CD4-positive, alpha-beta T cell treated with Interferon gamma for 1 hour (primary cell): ENCODE measurements around the gene CD163.
"Not testable (repeated sequence)": the region's sequence is repeated elsewhere in the genome, so short reads cannot be mapped to it uniquely, and the experiment has no call there.

Experiments
- DNase-seq: peaks from one replicate; pipeline ENCODE4 v3.0.0-alpha.2; 2020

The CD163 gene

DNA sequence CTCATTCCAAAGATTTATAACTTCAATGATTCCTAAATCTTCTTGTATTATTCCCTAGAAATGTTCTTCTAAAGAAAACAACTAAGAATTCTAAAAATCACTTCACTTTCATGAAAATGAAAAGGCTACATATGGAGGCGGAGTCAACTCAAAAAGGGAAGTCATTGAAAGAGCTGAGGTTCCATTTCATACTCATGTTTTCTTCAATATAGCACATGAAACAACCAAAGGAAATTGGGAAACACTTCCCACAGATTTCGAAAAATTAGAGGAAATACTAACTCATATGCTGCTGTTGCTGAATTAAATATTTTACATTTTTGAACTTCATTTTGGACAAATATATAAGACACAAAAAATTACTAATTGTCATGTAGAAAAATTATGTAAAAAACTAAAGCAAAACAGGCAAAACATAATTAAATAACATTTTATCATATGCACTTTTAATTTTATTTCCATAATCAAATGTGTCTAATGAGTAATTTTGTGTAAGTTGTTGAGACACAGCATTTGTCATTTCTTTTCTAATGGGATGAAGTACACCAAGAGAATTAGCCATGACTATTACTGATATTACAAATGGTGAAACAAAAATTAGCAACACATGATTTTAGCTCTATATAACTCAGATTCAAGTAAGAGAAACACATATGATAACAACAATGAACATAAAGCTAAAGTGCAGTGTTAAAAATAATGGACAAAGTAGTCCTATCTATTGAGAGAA, at the start of gene CD163:
Gene CD163 (minus strand): TSS at position 92 of the 730 bp plus-strand sequence. CDS start 87 bp downstream, at position 5.
- no peak for DNase-seq

DNA sequence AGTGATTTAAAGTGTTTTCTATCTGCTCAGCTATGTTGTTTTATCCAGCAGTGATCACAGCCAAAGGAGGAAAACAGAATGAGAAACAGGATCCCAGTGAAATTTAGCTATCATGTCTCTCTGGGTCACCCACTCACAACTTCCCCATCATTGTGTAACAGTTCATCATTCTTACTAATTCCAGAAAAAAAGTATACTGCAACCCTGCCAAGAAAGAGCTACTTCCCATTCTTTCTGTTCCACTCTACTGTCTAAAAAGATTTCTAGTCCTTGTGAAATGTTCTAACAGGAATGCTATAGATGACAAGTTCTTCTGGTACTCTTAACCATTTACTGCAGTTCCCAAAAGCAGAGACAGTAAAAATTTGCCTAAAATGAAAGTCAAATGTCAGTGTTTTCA, 39.2 kb upstream of the CD163 start:
- no peak for DNase-seq

DNA sequence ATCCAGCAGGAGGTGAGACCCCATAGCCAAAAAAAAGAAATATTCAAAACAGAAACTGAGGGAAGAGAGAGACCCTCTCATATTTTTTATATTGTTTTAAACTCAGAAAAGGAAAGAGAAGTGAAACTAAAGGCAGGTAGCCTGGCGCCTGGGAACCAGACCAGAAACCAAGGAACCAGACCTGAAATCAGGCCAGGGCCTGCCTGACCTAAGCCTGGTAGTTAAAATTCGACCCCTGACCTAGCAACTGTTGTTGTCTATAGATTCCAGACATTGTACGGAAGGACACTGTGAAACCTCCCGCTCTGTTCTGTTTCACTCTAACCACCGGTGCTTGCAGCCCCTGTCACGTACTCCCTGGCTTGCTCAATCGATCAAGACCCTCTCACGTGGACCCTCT, 38.5 kb upstream of the CD163 start:
- no peak for DNase-seq

DNA sequence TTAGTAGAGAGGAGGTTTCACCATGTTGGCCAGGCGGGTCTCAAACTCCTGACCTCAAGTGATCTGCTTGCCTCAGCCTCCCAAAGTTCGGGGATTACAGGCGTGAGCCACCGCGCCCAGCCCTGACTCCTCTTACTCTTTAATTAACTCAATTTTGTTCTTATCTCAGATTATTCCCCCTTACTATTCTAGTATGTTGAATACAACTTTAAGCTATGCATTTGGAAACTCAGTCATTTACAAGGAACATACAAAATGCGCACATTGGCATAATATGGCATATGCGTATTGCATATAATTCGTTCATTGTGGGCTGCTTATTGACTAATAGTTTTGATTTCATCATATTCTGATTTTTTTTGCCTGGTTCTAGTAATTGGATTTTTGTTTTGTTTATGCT, 10.8 kb upstream of the CD163 start:
- no peak for DNase-seq

DNA sequence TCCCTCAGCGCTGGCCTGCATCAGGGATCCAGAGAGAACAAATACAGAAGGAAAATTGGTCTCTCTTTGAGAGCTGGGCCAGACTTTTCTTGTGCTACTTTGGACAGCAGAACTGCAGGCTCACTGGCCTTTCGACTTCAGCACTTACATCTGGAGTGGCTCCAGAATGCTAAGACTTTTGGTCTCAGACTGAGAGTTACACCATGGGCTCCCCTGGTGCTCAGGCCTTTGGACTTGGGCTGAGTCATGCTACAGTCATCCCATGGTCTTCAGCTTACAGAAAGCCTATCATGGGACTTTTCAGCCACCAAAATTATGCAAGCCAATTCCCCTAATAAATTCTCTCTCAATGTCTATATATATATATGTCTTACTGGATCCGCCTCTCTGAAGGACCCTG, 9.0 kb upstream of the CD163 start:
- peak; percentile 42 for DNase-seq

DNA sequence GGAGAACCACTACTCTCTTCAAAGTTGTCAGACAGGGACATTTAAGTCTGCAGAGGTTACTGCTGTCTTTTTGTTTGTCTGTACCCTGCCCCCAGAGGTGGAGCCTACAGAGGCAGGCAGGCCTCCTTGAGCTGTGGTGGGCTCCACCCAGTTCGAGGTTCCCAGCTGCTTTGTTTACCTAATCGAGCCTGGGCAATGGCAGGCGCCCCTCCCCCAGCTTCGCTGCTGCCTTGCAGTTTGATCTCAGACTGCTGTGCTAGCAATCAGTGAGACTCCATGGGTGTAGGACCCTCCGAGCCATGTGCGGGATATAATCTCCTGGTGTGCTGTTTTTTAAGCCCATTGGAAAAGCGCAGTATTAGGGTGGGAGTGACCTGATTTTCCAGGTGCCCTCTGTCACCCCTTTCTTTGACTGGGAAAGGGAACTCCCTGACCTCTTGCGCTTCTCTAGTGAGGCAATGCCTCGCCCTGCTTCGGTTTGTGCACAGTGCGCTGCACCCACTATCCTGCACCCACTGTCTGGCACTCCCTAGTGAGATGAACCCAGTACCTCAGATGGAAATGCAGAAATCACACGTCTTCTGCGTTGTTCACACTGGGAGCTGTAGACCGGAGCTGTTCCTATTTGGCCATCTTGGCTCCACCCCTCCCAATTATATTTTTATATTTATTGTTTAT, 6.4 kb upstream of the CD163 start:
- not testable (repeated sequence) for DNase-seq

DNA sequence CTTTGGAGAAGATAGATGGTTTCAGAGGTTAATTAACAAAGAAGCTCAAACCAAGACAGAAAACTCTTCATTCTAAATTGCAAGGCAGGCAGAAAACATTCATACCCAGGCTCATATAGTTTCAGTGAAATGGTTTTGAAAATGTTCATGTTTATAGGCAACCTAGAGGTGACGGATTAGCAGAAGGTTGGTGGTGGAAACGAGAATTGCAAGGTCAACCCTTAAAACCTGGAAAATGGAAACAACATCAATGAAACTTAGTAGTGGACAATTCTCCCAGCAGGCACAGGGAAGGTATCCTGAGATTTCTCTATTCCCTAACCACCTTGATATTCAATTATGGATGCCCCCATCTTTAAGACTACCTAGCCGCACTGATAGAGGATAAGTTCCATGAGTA, 965 bp downstream of the CD163 start:
- DNase-seq: no peak

DNA sequence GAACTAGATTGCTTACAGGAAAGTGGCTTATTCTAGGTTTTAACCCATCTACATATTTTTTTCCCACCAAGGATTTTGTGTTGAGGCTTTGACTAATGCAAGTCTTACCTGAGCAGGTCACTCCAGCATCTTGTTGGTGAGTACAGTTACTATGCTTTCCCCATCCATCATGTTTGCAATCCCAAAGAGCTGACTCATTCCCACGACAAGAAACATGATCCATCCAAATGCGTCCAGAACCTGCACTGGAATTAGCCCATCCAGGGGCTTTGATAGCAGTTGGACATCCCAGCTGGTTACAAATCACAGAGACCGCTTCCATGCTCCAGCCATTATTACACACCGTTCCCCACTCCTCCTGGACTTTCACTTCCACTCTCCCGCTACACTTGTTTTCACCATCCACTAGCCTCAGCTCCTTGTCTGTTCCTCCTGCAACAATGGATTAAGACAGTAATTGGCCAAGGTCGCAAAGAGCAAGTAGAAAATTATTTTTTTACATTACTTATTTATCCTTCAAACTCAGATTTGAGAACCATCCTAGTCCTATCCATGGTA, 2.5 kb downstream of the CD163 start:
- DNase-seq: no peak

DNA sequence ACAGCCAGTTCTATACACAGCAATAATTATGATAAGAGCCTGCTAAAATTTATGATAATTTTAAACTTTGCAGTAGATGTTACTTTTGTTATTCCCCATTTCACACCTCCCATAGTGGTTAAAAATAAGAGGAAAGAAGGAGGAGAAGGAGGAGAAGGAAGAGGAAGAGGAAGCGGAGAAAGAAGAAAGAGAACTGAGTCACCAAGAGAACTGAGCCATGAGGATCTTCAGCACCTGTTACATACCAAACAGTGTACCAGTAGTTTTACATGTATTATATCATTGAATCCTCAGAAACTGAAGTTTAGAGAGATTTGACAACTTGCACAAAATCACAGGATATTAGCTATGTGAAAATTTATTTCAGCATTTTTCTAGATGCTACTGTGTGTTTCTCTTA, 3.9 kb downstream of the CD163 start:
- no peak for DNase-seq

DNA sequence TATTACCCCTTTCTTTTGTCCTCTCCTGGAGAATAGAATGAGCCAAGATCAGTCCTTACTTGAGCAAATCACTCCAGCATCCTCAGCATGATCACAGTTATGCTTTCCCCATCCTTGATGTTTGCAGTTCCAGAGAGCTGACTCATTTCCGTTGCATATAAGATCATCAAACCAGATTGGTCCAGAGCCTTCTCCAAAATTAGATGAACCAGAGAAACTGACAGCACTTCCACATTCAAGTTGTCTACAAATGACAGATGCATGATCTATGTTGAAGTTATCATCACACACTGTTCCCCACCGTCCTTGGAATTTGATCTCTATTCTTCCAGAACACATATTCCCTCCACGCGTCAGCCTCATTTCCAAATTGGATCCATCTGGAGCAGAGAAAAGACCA, 4.8 kb downstream of the CD163 start:
- no peak for DNase-seq

DNA sequence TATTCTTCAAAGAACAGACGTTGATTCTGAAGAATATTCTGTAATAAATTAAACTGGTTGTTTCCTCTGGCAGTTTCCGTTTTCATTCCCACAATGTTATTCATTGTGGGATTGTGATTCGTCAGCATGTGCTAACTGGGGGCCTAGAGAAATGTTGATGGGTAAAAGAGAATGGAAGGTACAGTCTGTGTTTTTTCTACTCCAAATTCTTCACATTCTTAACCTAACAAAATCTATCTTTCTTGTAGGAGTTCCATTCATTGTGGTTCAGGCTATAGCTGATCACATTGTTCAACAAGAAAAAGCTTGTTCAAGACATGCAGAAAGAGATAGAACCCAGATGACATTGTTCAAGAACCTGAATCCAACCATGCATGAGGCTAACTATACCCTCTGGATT, 5.9 kb downstream of the CD163 start:
- no peak for DNase-seq

DNA sequence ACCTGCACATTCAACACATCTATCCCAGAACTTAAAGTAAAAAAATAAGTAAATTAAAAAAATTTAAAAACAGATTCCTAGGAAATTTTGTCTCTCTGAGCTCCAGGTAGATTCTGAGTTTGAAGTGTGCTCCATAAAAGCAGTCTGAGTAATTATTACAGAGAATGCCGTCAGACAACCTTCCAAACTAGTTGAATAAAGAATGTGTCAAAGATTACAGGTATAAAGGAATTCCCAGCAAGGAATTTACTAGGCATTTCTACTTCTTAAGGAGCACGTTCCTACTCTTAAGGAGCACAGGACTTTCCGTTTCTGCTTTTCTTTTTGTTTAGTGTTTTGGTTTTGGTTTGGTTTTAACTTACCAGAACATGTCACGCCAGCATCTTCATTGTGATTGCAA, 7.1 kb downstream of the CD163 start:
- no peak for DNase-seq

DNA sequence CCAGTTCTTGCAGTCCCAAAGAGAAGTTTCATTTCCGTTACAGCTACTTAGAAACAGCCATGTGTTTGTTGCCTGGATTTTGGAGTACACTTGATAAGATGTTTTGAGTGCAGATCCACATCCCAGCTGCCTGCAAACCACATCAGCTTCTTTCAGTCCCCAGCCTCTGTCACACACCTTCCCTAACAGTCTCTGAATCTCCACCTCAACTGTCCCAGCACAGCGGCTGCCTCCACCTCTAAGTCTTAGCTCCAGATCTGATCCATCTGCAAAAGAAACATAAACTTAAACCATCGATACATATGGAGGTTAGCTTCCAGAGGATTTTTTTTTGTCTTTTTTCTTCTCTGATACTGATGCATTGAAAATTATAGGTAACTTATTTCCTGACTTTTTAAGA, 8.4 kb downstream of the CD163 start:
- no peak for DNase-seq

DNA sequence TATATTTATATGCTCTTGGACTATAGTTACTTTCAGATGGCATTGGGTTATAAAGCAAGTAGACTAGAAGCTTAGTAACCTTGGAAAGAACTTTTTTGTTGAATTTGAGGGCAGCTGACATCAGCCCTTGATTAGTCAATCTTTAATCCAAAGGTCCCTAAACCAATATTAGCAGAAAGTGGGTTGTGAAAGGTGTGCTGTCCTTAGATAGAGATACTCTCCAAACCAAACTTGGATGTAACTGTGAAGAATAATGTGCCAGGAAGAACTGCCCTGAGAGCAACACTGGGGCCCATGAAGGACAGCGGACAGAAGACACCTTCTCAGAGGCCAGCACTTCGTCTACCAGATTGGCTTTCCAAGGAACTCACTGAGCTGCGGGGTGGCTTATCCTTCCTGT, 10.6 kb downstream of the CD163 start:
- no peak for DNase-seq

DNA sequence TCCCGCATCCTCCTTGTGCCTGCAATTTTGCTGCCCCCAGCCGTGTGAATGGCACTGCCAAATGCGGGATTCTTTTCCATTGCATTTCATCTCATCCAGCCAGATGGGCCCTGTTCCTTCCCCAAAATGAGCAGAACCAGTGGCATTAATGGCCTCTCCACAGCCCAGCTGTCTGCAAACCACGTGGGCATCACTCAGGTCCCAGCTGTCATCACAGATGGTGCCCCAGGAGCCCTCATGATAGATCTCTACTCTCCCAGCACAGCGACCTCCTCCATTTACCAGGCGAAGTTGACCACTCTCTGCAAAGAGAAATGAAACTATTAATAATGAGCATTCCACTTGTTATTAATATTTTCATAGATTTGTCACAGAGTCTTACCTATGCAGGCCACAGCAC, 17.1 kb downstream of the CD163 start:
- DNase-seq: no peak

DNA sequence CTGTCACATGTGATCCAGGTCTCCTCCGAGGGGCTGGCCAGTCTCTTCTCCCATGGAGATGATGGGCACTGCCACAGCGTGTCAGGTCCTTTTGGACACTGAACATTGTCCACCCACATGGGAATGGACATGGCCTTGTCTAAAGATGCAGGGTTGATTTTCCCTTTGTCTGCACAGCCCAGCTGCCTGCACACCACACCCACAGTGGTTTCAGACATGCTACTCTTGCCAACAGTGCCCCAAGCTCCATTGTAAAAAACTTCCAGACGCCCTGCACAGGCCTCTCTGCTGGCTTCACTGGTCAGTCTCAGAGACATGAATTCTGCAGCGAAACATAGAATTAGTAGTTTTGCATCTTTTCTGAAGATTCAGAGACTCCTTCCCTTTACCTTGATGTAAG, 18.5 kb downstream of the CD163 start:
- no peak for DNase-seq

DNA sequence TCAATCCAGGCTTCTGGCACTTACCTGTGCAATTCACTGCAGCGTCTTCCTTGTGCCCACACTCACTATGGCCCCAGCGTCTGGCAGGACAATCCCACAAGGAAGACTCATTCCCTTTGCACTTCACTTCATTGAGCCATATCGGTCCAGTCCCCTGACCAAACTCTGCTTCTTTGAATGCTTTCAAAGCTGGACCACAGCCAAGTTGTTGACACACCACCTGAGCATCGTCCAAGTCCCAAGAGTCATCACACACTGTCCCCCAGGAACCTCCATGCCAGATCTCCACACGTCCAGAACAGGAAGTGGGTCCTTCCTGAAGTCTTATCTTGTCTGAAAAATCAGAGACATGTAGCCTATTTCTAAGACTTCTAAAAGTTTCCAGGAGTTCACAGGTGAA, 20.2 kb downstream of the CD163 start:
- no peak for DNase-seq

DNA sequence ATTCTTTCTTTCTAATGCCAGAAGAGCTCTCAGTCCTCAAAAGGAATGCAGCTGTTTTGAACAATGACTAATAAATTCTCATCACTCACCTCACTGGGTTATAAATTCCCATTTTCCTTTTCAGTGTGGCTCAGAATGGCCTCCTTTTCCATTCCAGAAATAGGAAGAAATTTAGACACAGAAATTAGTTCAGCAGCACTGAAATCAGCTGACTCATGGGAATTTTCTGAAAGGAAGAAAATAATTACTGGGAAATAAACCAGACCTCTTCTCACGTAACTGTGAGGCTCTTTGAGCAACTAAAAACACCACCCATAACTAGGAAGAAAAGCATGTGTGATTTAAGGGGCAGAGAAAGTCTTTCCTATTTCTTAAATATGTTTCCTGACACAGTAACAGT, 23.8 kb downstream of the CD163 start:
- no peak for DNase-seq

DNA sequence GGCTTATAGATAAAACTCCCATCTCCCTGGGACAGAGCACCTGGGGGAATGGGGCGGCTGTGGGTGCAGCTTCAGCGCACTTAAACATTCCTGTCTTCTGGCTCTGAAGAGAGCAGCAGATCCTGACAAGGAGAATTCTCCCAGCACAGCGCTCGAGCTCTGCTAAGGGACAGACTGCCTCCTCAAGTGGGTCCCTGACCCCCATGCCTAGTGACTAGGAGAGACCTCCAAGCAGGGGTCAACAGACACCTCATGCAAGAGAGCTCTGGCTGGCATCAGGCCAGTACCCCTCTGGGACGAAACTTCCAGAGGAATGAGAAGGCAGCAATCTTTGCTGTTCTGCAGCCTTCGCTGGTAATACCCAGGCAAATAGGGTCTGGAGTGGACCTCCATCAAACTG, 31.5 kb downstream of the CD163 start:
- DNase-seq: no peak

DNA sequence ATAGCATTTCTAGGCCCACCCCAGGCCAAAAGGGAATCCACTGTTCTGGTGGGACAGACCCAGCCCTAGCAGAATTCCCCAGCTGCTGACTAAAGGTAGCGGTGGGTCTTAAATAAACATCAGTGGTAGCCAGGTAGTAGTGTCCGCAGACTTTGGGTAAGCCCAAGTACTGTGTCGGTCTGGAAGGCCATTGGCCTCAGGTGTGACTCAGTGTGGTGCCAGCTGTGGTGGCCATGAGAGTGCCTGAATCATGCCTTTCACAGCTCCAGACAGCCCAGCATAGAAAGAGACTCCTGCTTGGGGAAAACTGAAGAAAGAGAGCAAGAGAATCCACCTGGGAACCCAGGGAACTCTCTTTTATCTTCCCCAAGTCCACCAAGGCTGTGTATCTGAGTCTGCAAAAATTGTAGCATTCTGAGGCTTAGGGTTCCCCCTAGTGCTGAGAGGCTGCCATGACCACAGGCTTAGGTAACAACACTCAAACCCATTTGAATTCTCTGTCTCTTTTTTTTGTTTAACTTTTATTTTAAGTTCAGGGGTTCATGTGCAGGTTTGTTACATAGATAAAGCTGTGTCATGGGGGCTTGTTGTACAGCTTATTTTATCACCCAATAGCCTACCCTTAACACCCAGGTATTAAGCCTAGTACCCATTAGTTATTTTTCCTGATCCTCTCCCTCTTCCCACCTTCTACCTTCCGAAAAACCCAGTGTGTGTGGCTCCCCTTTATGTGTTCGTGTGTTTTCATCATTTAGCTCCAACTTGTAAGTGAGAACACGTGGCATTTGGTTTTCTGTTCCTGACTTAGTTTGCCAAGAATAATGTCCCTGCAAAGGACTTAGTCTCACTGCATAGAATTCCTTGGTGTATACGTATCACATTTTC, 43.0 kb downstream of the CD163 start:
- peak; percentile 22 for DNase-seq

DNA sequence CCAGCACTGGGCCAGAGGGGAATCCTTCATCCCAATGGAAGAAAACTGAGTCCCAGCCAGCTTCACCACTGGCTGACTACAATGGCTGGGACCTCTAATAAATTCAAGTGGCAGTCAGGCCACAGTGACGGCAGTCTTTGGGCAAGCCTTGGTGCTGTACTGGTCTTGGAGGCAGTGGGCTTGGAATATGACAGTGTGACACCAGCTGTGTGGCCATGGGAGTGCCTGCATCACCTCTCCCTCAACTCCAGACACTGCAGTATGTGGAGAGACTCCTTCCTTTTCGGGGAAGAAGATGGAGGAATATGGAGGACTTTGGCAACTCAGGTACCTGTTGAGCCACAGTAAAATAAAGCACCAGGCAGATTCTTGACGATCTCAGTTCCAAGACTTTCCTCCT, 43.6 kb downstream of the CD163 start:
- no peak for DNase-seq

DNA sequence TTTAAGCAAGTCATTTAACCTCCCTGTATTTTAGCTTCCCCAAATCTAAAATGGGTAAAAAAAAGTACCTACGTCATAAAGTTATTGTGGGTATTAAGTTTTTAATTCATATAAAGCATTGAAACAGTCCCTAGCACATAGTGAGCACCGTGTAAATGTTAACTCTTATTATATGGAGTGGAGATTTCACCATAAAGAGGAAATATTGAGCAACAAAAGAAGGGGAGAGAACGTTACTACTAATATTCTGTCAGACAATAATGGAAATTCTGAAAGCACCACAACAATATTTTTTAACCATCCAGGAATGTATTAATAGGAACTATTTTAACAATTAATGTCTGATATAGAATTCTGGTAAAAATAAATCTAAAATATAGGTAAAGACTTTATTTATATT, 51.8 kb downstream of the CD163 start:
- DNase-seq: no peak

DNA sequence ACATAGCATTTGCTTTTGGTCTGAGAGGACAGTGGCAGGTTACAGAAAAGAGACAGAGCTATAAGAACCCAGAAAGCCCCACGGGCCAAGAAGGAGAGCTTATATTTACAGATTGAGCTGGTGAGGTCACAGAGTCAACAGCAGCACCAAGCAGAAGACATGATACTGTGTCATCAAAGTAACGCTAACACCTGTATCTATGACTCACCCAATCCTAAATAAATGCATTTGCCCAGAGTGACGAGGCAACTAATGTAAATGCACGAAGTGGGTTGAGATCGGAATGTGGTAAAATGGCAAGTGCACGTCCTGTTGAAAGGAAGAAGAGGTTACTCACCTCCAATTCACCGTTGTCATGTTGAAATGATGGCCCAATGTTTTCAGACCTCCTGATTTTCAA, 52.9 kb downstream of the CD163 start:
- no peak for DNase-seq

DNA sequence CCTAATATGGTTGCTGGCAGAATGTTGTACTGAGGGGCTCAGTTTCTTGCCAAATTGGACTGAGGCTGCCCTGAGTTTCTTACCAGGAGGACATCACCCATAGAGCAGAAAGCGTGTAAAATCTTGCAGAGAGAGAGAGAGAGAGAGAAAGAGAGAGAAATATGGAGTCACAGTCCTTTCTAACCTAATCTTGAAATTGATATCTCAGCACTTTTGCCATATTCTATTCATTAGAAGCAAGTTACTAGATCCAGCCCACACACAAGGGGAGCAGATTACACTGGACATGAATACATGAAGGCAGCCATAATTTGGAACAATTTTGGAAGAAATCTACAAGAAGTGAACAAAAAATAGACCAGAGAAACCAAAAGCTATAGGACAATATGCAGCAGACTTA, 55.5 kb downstream of the CD163 start:
- no peak for DNase-seq
